PFSK-1 (cell line): ENCODE data around the gene LDB2.

Source experiments
- TAF1 ChIP-seq: IDR thresholded peaks from 2 replicates; pipeline ENCODE4 v1.6.1; 2012; ENCODE audit warnings: low read length, control low read depth, borderline replicate concordance; ENCODE audit not compliant: insufficient read depth
- TF ChIP-seq, protein P1 (sequence below), 2 experiments: IDR thresholded peaks; 2 replicates each; pipeline versions ENCODE4 v1.6.1 to v1.8.0; 2011 to 2012; ENCODE audit warnings: low read depth in 2 of 2, low read length in 2 of 2, control low read depth in 1 of 2, inconsistent platforms in 1 of 2, mild to moderate bottlenecking in 1 of 2, moderate library complexity in 1 of 2; ENCODE audit not compliant: insufficient read depth in 1 of 2

DNA sequence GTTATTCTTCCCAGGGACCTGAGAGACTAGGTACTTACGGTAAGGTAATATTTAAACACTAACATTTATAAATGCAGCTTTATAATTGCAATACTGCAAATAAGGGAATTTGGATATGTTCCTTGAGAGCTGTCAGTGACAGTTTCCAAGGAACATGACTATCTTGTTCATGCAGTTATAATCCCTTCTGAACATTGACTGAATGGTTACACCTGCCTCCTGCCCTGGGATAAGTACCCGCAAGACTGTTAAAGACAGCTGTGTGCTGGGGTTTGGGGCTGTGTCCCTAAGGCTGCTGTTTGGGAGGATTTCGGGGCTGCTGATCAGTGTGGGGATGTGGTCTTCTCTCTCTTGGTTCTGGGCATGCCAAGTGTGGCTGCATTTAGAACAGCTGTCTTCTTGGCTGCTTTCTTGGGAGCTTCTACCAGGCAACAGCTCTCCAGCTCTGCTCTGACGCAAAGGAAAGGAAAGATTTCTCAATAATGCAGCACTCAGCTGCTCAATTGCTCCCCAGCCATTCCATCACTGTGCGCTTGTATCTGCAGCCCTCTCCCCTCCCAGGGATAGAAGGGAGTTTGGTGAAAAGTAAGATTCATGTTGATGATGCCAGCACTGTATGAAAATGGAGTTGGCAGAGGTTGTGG is 373.4 kb downstream of the LDB2 start:
- no peak for TF ChIP-seq TAF1
- TF ChIP-seq, protein P1, sequence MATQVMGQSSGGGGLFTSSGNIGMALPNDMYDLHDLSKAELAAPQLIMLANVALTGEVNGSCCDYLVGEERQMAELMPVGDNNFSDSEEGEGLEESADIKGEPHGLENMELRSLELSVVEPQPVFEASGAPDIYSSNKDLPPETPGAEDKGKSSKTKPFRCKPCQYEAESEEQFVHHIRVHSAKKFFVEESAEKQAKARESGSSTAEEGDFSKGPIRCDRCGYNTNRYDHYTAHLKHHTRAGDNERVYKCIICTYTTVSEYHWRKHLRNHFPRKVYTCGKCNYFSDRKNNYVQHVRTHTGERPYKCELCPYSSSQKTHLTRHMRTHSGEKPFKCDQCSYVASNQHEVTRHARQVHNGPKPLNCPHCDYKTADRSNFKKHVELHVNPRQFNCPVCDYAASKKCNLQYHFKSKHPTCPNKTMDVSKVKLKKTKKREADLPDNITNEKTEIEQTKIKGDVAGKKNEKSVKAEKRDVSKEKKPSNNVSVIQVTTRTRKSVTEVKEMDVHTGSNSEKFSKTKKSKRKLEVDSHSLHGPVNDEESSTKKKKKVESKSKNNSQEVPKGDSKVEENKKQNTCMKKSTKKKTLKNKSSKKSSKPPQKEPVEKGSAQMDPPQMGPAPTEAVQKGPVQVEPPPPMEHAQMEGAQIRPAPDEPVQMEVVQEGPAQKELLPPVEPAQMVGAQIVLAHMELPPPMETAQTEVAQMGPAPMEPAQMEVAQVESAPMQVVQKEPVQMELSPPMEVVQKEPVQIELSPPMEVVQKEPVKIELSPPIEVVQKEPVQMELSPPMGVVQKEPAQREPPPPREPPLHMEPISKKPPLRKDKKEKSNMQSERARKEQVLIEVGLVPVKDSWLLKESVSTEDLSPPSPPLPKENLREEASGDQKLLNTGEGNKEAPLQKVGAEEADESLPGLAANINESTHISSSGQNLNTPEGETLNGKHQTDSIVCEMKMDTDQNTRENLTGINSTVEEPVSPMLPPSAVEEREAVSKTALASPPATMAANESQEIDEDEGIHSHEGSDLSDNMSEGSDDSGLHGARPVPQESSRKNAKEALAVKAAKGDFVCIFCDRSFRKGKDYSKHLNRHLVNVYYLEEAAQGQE (IDR thresholded peaks at IDR 0.05; ENCODE audit: insufficient read depth in 1 of 2, low read depth in 2 of 2, low read length in 2 of 2): no peak
